Liver (tissue), 9 donors: ENCODE results near the gene DHX35. TPM values are rescaled to one million over a fixed set of nuclear protein-coding genes. Genes with fewer than 3 reads are reported as not detected.

Experiments
- DNase-seq: peaks from one replicate; pipeline ENCODE4 v3.0.0-alpha.2; 2017; ENCODE audit warnings: low spot score
- H3K27ac ChIP-seq, 2 donors: one replicate each; pipeline ENCODE4 v1.7.0; 2013; ENCODE audit warnings: inconsistent platforms in 2 of 2, low read length in 2 of 2, control low read depth in 1 of 2, low read depth in 1 of 2, mild to moderate bottlenecking in 1 of 2
- H3K27me3 ChIP-seq, 4 donors: one replicate each; pipeline versions ENCODE4 v1.6.1 to v1.7.0; 2013; ENCODE audit warnings: low read length in 3 of 4, inconsistent platforms in 1 of 4, mild to moderate bottlenecking in 1 of 4, moderate library complexity in 1 of 4; ENCODE audit not compliant: control insufficient read depth in 4 of 4, insufficient read depth in 4 of 4
- H3K36me3 ChIP-seq, 4 donors: one replicate each; pipeline versions ENCODE4 v1.6.1 to v1.7.0; 2013; ENCODE audit warnings: low read length in 3 of 4, mild to moderate bottlenecking in 3 of 4, low read depth in 1 of 4, moderate library complexity in 1 of 4; ENCODE audit not compliant: control insufficient read depth in 4 of 4, insufficient read depth in 3 of 4
- H3K4me1 ChIP-seq, 4 donors: one replicate each; pipeline versions ENCODE4 v1.6.1 to v1.7.0; 2013; ENCODE audit warnings: low read length in 3 of 4, mild to moderate bottlenecking in 3 of 4, moderate library complexity in 1 of 4; ENCODE audit not compliant: control insufficient read depth in 4 of 4, insufficient read depth in 4 of 4
- H3K4me3 ChIP-seq, 3 donors: one replicate each; pipeline versions ENCODE4 v1.6.1 to v1.7.0; 2013; ENCODE audit warnings: low read length in 3 of 3, control low read depth in 1 of 3, low read depth in 1 of 3, mild to moderate bottlenecking in 1 of 3
- H3K9ac ChIP-seq, 2 donors: one replicate each; pipeline ENCODE4 v1.7.0; 2013; ENCODE audit warnings: low read length in 2 of 2, mild to moderate bottlenecking in 2 of 2, moderate library complexity in 2 of 2, control low read depth in 1 of 2, low read depth in 1 of 2
- H3K9me3 ChIP-seq, 4 donors: one replicate each; pipeline versions ENCODE4 v1.6.1 to v1.7.0; 2013; ENCODE audit warnings: low read length in 3 of 4; ENCODE audit not compliant: control insufficient read depth in 4 of 4
- CTCF ChIP-seq: fragments of 150-350 bp; IDR thresholded peaks from 2 replicates; pipeline ENCODE4 v1.5.1; 2017; ENCODE audit warnings: improper control_type of control experiment, low read depth, low read length; ENCODE audit not compliant: missing input control
- EGR1 ChIP-seq, 2 donors: IDR thresholded peaks; 2 replicates each; pipeline ENCODE4 v1.6.1; 2016 to 2018; ENCODE audit warnings: antibody characterized with exemption in 2 of 2, low read depth in 2 of 2
- FOXA1 ChIP-seq: IDR thresholded peaks from 2 replicates; pipeline ENCODE4 v1.6.1; 2016; ENCODE audit warnings: antibody characterized with exemption
- FOXA2 ChIP-seq: IDR thresholded peaks from 2 replicates; pipeline ENCODE4 v1.6.1; 2016; ENCODE audit warnings: antibody characterized with exemption
- GABPA ChIP-seq, 2 donors: IDR thresholded peaks in 1 of 2; conservative IDR thresholded peaks in 1 of 2; 2 replicates each; pipeline ENCODE4 v1.6.1; 2016; ENCODE audit warnings: antibody characterized with exemption in 2 of 2, mild to moderate bottlenecking in 1 of 2, moderate library complexity in 1 of 2
- HNF4A ChIP-seq, 2 donors: conservative IDR thresholded peaks; 2 replicates each; pipeline ENCODE4 v1.6.1; 2016; ENCODE audit warnings: antibody characterized with exemption in 2 of 2, mild to moderate bottlenecking in 2 of 2
- HNF4G ChIP-seq: IDR thresholded peaks from 2 replicates; pipeline ENCODE4 v1.6.1; 2016; ENCODE audit warnings: antibody characterized with exemption
- JUND ChIP-seq, 2 donors: IDR thresholded peaks; 2 replicates each; pipeline ENCODE4 v1.6.1; 2016; ENCODE audit warnings: antibody characterized with exemption in 2 of 2
- RAD21 ChIP-seq, 2 donors: IDR thresholded peaks; 2 replicates each; pipeline ENCODE4 v1.6.1; 2016; ENCODE audit warnings: antibody characterized with exemption in 2 of 2, mild to moderate bottlenecking in 2 of 2
- RXRA ChIP-seq, 2 donors: IDR thresholded peaks; 2 replicates each; pipeline ENCODE4 v1.6.1; 2017 to 2018; ENCODE audit warnings: antibody characterized with exemption in 2 of 2, mild to moderate bottlenecking in 1 of 2
- SP1 ChIP-seq: IDR thresholded peaks from 2 replicates; pipeline ENCODE4 v1.6.1; 2018; ENCODE audit warnings: antibody characterized with exemption, mild to moderate bottlenecking
- TAF1 ChIP-seq: conservative IDR thresholded peaks from 2 replicates; pipeline ENCODE4 v1.6.1; 2016; ENCODE audit warnings: antibody characterized with exemption, mild to moderate bottlenecking
- YY1 ChIP-seq: IDR thresholded peaks from 2 replicates; pipeline ENCODE4 v1.6.1; 2016; ENCODE audit warnings: antibody characterized with exemption, mild to moderate bottlenecking
- WGBS: extraction: QIAGEN DNeasy Blood & Tissue Kit; methylation state at CpG from one replicate; pipeline ENCODE4 v1.1.7; 2013; 5-methylcytosine and 5-hydroxymethylcytosine counted together
- polyA plus RNA-seq, 2 donors: library from polyadenylated mRNA; stranded (reverse) in 1 of 2; unstranded in 1 of 2; fragments of 200-250 nt in 1 of 2; fragments of >200 nt in 1 of 2; fragmentation: Nextera tagmentation in 1 of 2; extraction: Ambion mirVana in 1 of 2; gene quantifications; one replicate each; pipeline versions ENCODE4 v1.2.1 to v1.2.3, GENCODE V29; 2013 to 2015
- total RNA-seq, 2 donors: library from RNA; depleted of rRNA; stranded (reverse); fragments of >200 nt; gene quantifications; one replicate each; pipeline ENCODE4 v1.2.3, GENCODE V29; 2014
- TF ChIP-seq, protein P1 (sequence below): IDR thresholded peaks from 2 replicates; pipeline ENCODE4 v1.6.1; 2016; ENCODE audit warnings: antibody characterized with exemption
- TF ChIP-seq, protein P2 (sequence below): IDR thresholded peaks from 2 replicates; pipeline ENCODE4 v1.6.1; 2016; ENCODE audit warnings: antibody characterized with exemption
- TF ChIP-seq, protein P3 (sequence below): IDR thresholded peaks from 2 replicates; pipeline ENCODE4 v1.6.1; 2016; ENCODE audit warnings: antibody characterized with exemption, mild to moderate bottlenecking
- donor health status: healthy.
- donor health status: healthy.
- donor health status: healthy.
- donor health status: healthy.
- donor health status: healthy.

DHX35 gene
- total and polyA plus RNA-seq, 4 donors: 2.7 to 10.6 (median 4.8) TPM

DNA sequence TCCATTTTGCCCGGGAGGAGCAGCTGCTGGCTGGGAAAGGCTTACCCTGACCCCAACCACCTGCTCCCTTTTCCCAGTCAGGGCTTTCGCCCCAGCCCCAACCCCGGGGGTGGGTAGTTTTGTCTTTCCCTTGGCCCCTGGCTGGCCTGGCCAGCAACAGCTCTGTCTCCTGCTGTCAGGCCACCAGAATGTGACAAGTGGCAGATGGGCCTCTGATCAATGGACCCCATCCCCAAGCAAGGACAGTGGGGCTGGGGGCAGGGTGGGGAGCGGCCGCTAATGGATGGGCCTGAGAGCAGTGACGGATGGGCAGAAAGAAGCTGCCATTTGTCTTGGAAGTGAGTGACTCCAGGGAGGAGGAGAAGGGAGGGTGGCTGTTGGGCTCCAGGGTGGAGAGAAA, 121.6 kb downstream of the DHX35 start:
- no peak for TF ChIP-seq FOXA2
- TF ChIP-seq RXRA (IDR thresholded peaks at IDR 0.05): no peak
- TF ChIP-seq TAF1: no peak
- no peak for TF ChIP-seq YY1
- no peak for TF ChIP-seq FOXA1
- no peak for TF ChIP-seq EGR1 (IDR thresholded peaks at IDR 0.05; ENCODE audit: low read depth in 2 of 2)
- TF ChIP-seq, protein P1, sequence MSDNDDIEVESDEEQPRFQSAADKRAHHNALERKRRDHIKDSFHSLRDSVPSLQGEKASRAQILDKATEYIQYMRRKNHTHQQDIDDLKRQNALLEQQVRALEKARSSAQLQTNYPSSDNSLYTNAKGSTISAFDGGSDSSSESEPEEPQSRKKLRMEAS: no peak
- no peak for TF ChIP-seq SP1
- TF ChIP-seq CTCF: no peak
- TF ChIP-seq RAD21 (IDR thresholded peaks at IDR 0.05): no peak
- TF ChIP-seq, protein P2, sequence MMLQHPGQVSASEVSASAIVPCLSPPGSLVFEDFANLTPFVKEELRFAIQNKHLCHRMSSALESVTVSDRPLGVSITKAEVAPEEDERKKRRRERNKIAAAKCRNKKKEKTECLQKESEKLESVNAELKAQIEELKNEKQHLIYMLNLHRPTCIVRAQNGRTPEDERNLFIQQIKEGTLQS: no peak
- TF ChIP-seq HNF4G: no peak
- no peak for DNase-seq
- 77% methylated on average over 6 of the region's 6 CpGs for WGBS
- Histone ChIP-seq H3K4me1 (no peaks in the 10 kb centered on the region), H3K27ac (no peak overlapping the region), H3K27me3 (no peaks in the 10 kb centered on the region), H3K9ac (no peak overlapping the region), H3K4me3 (no peak overlapping the region), H3K9me3 (no peaks in the 10 kb centered on the region), H3K36me3 (no peaks in the 10 kb centered on the region)

DNA sequence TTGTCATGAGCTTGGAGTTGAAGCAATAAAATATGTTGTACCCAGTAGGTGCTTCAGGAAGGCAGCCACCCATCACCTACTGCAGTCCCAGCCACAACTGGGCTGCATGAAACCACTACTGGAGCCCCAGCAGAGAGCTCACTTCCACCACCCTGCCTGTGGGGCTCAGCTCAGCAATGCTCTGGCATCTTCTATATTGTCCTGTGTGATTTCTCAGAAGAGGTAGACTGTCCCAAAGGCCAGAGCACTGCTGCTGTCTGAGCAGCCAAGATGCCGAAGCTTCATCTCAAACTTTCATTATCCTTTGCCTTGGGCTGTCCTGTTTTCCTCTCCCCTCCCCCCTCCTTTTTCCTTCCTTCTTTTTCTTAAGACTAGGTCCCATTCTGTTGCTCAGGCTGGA, 126.9 kb downstream of the DHX35 start:
- no peak overlapping the region for H3K9ac ChIP-seq
- H3K36me3 ChIP-seq: no peaks in the 10 kb centered on the region
- no peaks in the 10 kb centered on the region for H3K4me1 ChIP-seq
- H3K27ac ChIP-seq: no peak overlapping the region
- TF ChIP-seq FOXA1 (no peak), HNF4G (no peak), CTCF (no peak), FOXA2 (no peak), GABPA (IDR thresholded peaks at IDR 0.05 in 1 of 2, conservative IDR thresholded peaks at IDR 0.05 in 1 of 2) (no peak), YY1 (no peak), TAF1 (no peak), JUND (IDR thresholded peaks at IDR 0.05) (no peak), EGR1 (IDR thresholded peaks at IDR 0.05; ENCODE audit: low read depth in 2 of 2) (no peak), RAD21 (IDR thresholded peaks at IDR 0.05) (no peak), SP1 (no peak), HNF4A (conservative IDR thresholded peaks at IDR 0.05) (no peak)
- TF ChIP-seq, protein P3, sequence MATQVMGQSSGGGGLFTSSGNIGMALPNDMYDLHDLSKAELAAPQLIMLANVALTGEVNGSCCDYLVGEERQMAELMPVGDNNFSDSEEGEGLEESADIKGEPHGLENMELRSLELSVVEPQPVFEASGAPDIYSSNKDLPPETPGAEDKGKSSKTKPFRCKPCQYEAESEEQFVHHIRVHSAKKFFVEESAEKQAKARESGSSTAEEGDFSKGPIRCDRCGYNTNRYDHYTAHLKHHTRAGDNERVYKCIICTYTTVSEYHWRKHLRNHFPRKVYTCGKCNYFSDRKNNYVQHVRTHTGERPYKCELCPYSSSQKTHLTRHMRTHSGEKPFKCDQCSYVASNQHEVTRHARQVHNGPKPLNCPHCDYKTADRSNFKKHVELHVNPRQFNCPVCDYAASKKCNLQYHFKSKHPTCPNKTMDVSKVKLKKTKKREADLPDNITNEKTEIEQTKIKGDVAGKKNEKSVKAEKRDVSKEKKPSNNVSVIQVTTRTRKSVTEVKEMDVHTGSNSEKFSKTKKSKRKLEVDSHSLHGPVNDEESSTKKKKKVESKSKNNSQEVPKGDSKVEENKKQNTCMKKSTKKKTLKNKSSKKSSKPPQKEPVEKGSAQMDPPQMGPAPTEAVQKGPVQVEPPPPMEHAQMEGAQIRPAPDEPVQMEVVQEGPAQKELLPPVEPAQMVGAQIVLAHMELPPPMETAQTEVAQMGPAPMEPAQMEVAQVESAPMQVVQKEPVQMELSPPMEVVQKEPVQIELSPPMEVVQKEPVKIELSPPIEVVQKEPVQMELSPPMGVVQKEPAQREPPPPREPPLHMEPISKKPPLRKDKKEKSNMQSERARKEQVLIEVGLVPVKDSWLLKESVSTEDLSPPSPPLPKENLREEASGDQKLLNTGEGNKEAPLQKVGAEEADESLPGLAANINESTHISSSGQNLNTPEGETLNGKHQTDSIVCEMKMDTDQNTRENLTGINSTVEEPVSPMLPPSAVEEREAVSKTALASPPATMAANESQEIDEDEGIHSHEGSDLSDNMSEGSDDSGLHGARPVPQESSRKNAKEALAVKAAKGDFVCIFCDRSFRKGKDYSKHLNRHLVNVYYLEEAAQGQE: no peak
- TF ChIP-seq, protein P2: no peak
- TF ChIP-seq, protein P1: no peak
- no peaks in the 10 kb centered on the region for H3K9me3 ChIP-seq
- 83% methylated on average over 1 of the region's 1 CpG for WGBS
- no peak for DNase-seq
- no peaks in the 10 kb centered on the region for H3K27me3 ChIP-seq
- no peak overlapping the region for H3K4me3 ChIP-seq
